ENCODE data around the gene RMP24.
A peak's percentile ranks its signal among the peaks of the same experiment; 100 is the strongest.

Gene RMP24

DNA sequence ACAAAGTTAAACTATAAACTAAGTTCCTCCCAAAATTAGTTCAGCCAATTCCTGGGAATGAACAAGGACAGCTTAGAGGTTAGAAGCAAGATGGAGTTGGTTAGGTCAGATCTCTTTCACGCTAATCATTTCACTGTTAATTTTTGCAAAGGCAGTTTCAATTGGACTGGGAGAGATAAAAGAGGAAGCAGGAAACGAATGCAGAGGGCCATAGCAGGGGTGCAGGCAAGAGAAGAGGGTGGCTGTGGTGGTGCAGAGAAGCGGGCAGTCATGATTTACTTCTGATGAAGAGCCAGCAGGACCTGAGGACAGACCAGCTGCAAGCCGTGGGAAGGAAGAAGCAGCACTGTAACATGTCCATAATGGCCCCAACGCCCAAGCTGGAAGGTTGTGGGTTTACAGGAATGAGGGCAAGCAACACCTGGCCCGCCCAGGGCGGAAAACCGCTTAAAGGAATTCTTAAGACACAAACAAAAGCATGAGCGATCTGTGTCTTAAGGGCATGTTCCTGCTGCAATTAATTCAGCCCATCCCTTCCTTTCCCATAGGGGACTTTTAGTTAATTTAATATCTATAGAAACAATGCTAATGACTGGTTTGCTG lies 4.1 kb upstream of the RMP24 start:
- 74 to 78% methylated on average over 9 of the region's 9 CpGs for WGBS, 2 donors

DNA sequence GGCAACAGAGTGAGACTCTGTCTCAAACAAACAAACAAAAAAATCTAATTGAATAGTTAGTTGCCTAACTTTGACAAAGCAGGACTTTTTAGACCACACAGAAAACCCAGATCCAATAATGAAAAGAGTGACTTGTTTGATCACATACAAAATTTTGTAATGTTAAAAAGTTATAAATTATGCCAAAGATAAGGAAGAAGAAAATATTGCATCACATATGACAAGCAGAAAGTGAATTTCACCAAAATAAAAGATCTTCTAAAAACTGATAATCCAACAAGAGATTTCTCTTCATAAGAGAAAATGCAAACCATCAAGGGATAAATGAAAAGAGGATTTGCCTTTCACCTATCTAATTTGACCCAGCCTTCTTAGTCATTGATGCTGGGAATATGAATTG lies 2.8 kb upstream of the RMP24 start:
- H3K36me3 ChIP-seq (ENCODE audit: low read depth, missing control alignments): no peaks in the 10 kb centered on the region
- H3K9me3 ChIP-seq: no peaks in the 10 kb centered on the region
- H3K4me3 ChIP-seq: no peak overlapping the region
- intact Hi-C loops (cut with DNase I; ENCODE audit: low total_unique reads): no loop called here
- no peaks in the 10 kb centered on the region for H3K27me3 ChIP-seq
- H3K4me1 ChIP-seq: peaks cover 8% of the 10 kb centered on the region
- no peak overlapping the region for H3K27ac ChIP-seq
- no peak for DNase-seq
- TF ChIP-seq, protein P1, sequence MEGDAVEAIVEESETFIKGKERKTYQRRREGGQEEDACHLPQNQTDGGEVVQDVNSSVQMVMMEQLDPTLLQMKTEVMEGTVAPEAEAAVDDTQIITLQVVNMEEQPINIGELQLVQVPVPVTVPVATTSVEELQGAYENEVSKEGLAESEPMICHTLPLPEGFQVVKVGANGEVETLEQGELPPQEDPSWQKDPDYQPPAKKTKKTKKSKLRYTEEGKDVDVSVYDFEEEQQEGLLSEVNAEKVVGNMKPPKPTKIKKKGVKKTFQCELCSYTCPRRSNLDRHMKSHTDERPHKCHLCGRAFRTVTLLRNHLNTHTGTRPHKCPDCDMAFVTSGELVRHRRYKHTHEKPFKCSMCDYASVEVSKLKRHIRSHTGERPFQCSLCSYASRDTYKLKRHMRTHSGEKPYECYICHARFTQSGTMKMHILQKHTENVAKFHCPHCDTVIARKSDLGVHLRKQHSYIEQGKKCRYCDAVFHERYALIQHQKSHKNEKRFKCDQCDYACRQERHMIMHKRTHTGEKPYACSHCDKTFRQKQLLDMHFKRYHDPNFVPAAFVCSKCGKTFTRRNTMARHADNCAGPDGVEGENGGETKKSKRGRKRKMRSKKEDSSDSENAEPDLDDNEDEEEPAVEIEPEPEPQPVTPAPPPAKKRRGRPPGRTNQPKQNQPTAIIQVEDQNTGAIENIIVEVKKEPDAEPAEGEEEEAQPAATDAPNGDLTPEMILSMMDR (IDR thresholded peaks at IDR 0.05): no peak
- TF ChIP-seq POLR2A (IDR thresholded peaks at IDR 0.05): no peak

More for the DNA sequence above, 4.1 kb upstream of the RMP24 start:
- no peak for DNase-seq
- H3K4me1 ChIP-seq: peaks cover 2% of the 10 kb centered on the region
- no peaks in the 10 kb centered on the region for H3K36me3 ChIP-seq (ENCODE audit: low read depth, missing control alignments)
- intact Hi-C loops (cut with DNase I; ENCODE audit: low total_unique reads): no loop called here
- H3K27me3 ChIP-seq: no peaks in the 10 kb centered on the region
- no peaks in the 10 kb centered on the region for H3K9me3 ChIP-seq
- H3K27ac ChIP-seq: no peak overlapping the region
- TF ChIP-seq POLR2A (IDR thresholded peaks at IDR 0.05): no peak
- TF ChIP-seq, protein P1 (IDR thresholded peaks at IDR 0.05): no peak
- H3K4me3 ChIP-seq: no peak overlapping the region

DNA sequence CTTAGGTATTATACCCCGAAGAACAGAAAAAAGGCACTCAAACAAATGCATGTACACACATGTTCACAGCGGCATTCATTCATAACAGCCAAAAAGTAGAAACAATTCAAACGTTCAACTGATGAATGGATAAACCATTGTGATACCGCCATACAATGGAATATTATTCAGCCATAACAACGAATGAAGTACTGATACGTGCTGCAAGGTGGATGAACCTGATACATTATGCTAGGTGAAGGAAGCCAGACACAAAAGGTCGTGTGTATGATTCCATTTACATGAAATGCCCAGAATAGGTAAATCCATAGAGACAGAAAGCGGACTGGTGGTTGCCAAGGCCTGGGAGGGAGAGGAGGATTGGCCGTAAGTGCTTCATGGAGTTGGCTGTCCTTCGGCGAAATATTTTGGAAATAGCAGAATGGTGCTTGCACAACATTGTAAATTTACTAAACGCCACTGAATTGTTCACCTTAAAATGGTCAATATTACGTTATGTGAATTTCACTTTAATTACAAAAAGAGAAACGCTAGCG lies 750 bp upstream of the RMP24 start:
- H3K9me3 ChIP-seq: no peaks in the 10 kb centered on the region
- DNase-seq: peak; percentile 31
- intact Hi-C loops (cut with DNase I; ENCODE audit: low total_unique reads): no loop called here
- WGBS, 2 donors: 18 to 20% methylated on average over 15 of the region's 15 CpGs
- H3K27ac ChIP-seq: peak overlapping the region; percentile 88 to 90
- peak overlapping the region; percentile 77 to 84 for H3K4me3 ChIP-seq
- H3K36me3 ChIP-seq (ENCODE audit: low read depth, missing control alignments): no peaks in the 10 kb centered on the region
- H3K4me1 ChIP-seq: peaks cover 8% of the 10 kb centered on the region
- H3K27me3 ChIP-seq: no peaks in the 10 kb centered on the region
- TF ChIP-seq, protein P1 (IDR thresholded peaks at IDR 0.05): no peak
- no peak for TF ChIP-seq POLR2A (IDR thresholded peaks at IDR 0.05)

DNA sequence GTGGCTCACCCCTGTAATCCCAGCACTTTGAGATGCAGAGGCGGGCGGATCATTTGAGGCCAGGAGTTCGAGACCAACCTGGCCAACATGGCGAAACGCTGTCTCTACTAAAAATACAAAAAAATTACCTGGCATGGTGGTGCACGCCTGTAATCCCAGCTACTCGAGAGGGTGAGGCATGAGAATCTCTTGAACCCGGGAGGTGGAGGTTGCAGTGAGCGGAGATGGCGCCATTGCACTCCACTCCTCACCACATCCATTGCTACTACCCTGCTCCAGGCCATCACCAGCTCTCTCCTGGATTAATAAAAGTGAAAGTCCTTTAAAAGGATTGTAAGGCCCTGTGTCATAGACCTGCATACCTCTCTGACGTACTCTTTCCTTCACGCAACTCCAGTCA lies 1.2 kb downstream of the RMP24 start:
- no peak for DNase-seq
- TF ChIP-seq, protein P1 (IDR thresholded peaks at IDR 0.05): no peak
- 69 to 75% methylated on average over 12 of the region's 12 CpGs for WGBS, 2 donors
- Histone ChIP-seq H3K9me3 (no peaks in the 10 kb centered on the region), H3K4me1 (peaks cover 8% of the 10 kb centered on the region), H3K27ac (no peak overlapping the region), H3K27me3 (no peaks in the 10 kb centered on the region), H3K36me3 (ENCODE audit: low read depth, missing control alignments) (no peaks in the 10 kb centered on the region), H3K4me3 (no peak overlapping the region)
- intact Hi-C loops (cut with DNase I; ENCODE audit: low total_unique reads): no loop called here

DNA sequence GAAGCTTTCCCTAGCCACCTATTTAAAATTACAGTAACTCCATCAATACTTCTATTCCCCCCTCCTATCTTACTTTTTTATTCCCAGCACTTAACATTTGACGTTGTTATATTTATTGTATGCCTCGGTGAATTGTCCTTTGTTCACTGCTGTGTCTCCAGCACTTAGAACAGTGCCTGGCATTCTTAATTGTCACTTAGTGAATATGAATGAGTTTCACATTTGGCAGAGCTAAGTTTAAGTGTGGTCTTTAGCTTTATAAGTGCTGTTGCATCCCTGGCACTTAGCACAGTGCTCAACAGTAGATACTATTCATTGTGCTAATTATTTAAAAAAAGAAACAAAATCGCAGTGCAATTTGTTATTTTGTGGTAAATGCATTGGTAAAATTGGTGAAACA lies 1.7 kb downstream of the RMP24 start:
- H3K4me3 ChIP-seq: no peak overlapping the region
- TF ChIP-seq, protein P1 (IDR thresholded peaks at IDR 0.05): no peak
- no peak for TF ChIP-seq POLR2A (IDR thresholded peaks at IDR 0.05)
- no peaks in the 10 kb centered on the region for H3K36me3 ChIP-seq (ENCODE audit: low read depth, missing control alignments)
- intact Hi-C loops (cut with DNase I; ENCODE audit: low total_unique reads): no loop called here
- whole genome bisulfite sequencing, 2 donors: 48 to 60% methylated on average over 3 of the region's 3 CpGs
- H3K27ac ChIP-seq: no peak overlapping the region
- no peak for DNase-seq
- H3K9me3 ChIP-seq: no peaks in the 10 kb centered on the region
- H3K4me1 ChIP-seq: peaks cover 8% of the 10 kb centered on the region
- H3K27me3 ChIP-seq: no peaks in the 10 kb centered on the region

All from testis (tissue), 2 donors.